HG03066 (cell line): ENCODE measurements around the gene COL9A3.

Experiments used
- ATAC-seq: cut with Tn5 transposase; IDR thresholded peaks from one replicate; pipeline ENCODE4 v1.9.1; 2021; ENCODE audit warnings: low read depth; ENCODE audit not compliant: unreplicated experiment

COL9A3 gene

GRCh38 chr20:62822239-62822787, 5.5 kb downstream of the COL9A3 start:
- no peak for ATAC-seq

- ATAC-seq, result no peak
Measured at GRCh38 chr20:62822788-62823651, 6.2 kb downstream of the COL9A3 start.

GRCh38 chr20:62823688-62824475, 7.0 kb downstream of the COL9A3 start:
- no peak for ATAC-seq

GRCh38 chr20:62824476-62825332, 7.9 kb downstream of the COL9A3 start:
- ATAC-seq, result no peak

GRCh38 chr20:62825333-62825985, 8.6 kb downstream of the COL9A3 start:
- ATAC-seq, result no peak

GRCh38 chr20:62825986-62826645, 9.3 kb downstream of the COL9A3 start:
- ATAC-seq, result no peak

GRCh38 chr20:62826646-62827310, 9.9 kb downstream of the COL9A3 start:
- ATAC-seq, result no peak

GRCh38 chr20:62827311-62828038, 10.6 kb downstream of the COL9A3 start:
- no peak for ATAC-seq

- no peak for ATAC-seq
Measured at GRCh38 chr20:62828051-62828450, 11.2 kb downstream of the COL9A3 start.

GRCh38 chr20:62828511-62829230, 11.8 kb downstream of the COL9A3 start:
- no peak for ATAC-seq

- no peak for ATAC-seq
Measured at GRCh38 chr20:62829231-62830230, 12.7 kb downstream of the COL9A3 start.

- no peak for ATAC-seq
Measured at GRCh38 chr20:62830251-62830650, 13.4 kb downstream of the COL9A3 start.

- no peak for ATAC-seq
Measured at GRCh38 chr20:62830821-62831220, 14.0 kb downstream of the COL9A3 start.

- ATAC-seq, result no peak
Measured at GRCh38 chr20:62831361-62831788, 14.5 kb downstream of the COL9A3 start.

- no peak for ATAC-seq
Measured at GRCh38 chr20:62831854-62832211, 15.0 kb downstream of the COL9A3 start.

- ATAC-seq, result no peak
Measured at GRCh38 chr20:62832212-62832922, 15.5 kb downstream of the COL9A3 start.
